Epithelial cell of proximal tubule (primary cell): Measurements from ENCODE around the gene CASS4. TPM values are rescaled to one million over a fixed set of nuclear protein-coding genes. Genes with fewer than 3 reads are reported as not detected.

Source experiments
- DNase-seq: peaks from one replicate; pipeline ENCODE4 v3.0.0-alpha.2; 2011; ENCODE audit warnings: low read depth
- H3K4me3 ChIP-seq: 2 replicates; pipeline ENCODE4 v1.5.1; 2011; ENCODE audit warnings: low read depth, mild to moderate bottlenecking, low read length
- CTCF ChIP-seq: conservative IDR thresholded peaks from 2 replicates; pipeline ENCODE4 v1.5.1; 2012; ENCODE audit warnings: low read depth, mild to moderate bottlenecking, low read length
- total RNA-seq: library from RNA; depleted of rRNA; stranded (reverse); fragments of >200 nt; gene quantifications from 2 replicates; pipeline ENCODE4 v1.2.3, GENCODE V29; 2015

The CASS4 gene
- total RNA-seq, 1 donor from 2014 or later = under 0.01 TPM

- no peak for TF ChIP-seq CTCF
- DNase-seq = no peak
- no peak overlapping the region for H3K4me3 ChIP-seq
Measured at GRCh38 chr20:56427797-56428196, 15.7 kb downstream of the CASS4 start.

GRCh38 chr20:56428410-56428809, 16.4 kb downstream of the CASS4 start:
- DNase-seq = no peak
- no peak for TF ChIP-seq CTCF
- H3K4me3 ChIP-seq = no peak overlapping the region

GRCh38 chr20:56428881-56429280, 16.8 kb downstream of the CASS4 start:
- TF ChIP-seq CTCF = no peak
- no peak for DNase-seq
- H3K4me3 ChIP-seq = no peak overlapping the region

- H3K4me3 ChIP-seq = no peak overlapping the region
- no peak for TF ChIP-seq CTCF
- DNase-seq = no peak
Measured at GRCh38 chr20:56429502-56429901, 17.4 kb downstream of the CASS4 start.

GRCh38 chr20:56429941-56430340, 17.9 kb downstream of the CASS4 start:
- no peak for TF ChIP-seq CTCF
- H3K4me3 ChIP-seq = no peak overlapping the region
- no peak for DNase-seq

- H3K4me3 ChIP-seq = no peak overlapping the region
Measured at GRCh38 chr20:56430461-56430860, 18.4 kb downstream of the CASS4 start.

GRCh38 chr20:56430957-56431356, 18.9 kb downstream of the CASS4 start:
- no peak for DNase-seq
- TF ChIP-seq CTCF = no peak
- H3K4me3 ChIP-seq = no peak overlapping the region

More at GRCh38 chr20:56430461-56430860, 18.4 kb downstream of the CASS4 start:
- no peak for TF ChIP-seq CTCF
- DNase-seq = no peak
